Hepatocyte (in vitro differentiated cells): Measurements from ENCODE around the gene VWA2.

Experiments
- CTCF ChIP-seq: fragments of 200-600 bp; sonication (generic); IDR thresholded peaks from 2 replicates; pipeline ENCODE4 v1.5.1; 2016; ENCODE audit warnings: antibody characterized with exemption, mild to moderate bottlenecking; ENCODE audit not compliant: poor library complexity
- EZH2 ChIP-seq: fragments of 200-600 bp; sonication (generic); IDR thresholded peaks from 2 replicates; pipeline ENCODE4 v1.6.1; 2016; ENCODE audit warnings: antibody characterized with exemption, mild to moderate bottlenecking, borderline replicate concordance
- EZH2phosphoT487 ChIP-seq: fragments of 200-600 bp; sonication (generic); IDR thresholded peaks from one replicate; pipeline ENCODE4 v1.6.1; 2018; ENCODE audit warnings: antibody characterized with exemption, mild to moderate bottlenecking, low read depth, moderate library complexity; ENCODE audit not compliant: unreplicated experiment, severe bottlenecking

DNA sequence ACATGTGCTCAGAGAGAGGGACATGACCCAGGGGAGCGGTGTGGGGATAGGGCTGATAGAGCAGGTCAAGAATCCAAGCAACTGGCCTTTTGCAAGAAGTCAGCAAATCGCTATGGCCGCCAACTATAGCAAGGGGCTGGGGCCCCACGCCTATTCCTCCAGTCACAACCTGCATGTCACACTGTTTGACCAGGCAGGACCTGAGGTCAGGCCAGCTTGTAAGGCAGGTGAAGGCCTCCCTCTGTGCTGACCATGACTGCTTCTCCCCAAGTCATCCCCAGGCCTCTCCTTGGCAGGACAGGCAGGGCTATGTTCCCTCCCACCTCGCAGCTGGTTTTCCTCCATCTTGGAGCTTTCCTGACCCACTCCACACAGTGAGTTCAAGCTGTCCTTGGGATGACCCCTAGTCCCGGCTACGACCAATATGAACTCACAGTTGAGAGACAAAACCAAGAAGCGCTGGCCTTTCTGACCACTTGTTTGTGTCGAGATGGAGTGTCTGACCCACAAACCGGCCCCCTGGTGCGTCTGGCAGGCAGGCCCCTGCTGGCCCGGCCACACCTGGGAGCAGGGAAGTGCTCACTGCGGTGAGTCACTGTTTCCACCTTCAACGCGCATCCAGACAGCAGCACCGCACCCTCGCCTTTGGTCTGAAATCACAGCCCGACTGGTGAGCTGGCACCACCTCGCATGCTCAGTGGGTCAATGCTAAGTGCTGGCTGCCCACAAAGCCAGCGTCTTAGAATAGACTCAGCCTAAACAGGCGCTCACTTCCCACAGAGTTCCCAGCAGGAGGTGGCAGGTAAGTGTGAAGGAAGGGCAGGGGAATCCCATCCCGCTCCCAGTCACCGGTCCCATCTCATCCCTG is 81.4 kb downstream of the VWA2 start:
- TF ChIP-seq EZH2phosphoT487 (no peak), CTCF (no peak), EZH2 (no peak)
